ENCODE measurements around the gene MELTF. TPM values are rescaled to one million over a fixed set of nuclear protein-coding genes. Genes with fewer than 3 reads are reported as not detected.
A peak's percentile ranks its signal among the peaks of the same experiment; 100 is the strongest.
"Not testable (repeated sequence)": the region's sequence is repeated elsewhere in the genome, so short reads cannot be mapped to it uniquely, and the experiment has no call there.

MELTF gene
- 10 to 100 TPM; 15.7 to 31.2 TPM for total RNA-seq

GRCh38 chr3:197029511-197030167 lies at the start of gene MELTF:
Gene MELTF, minus strand, starts transcription at chr3:197029817. Its CDS starts 115 bp downstream, at chr3:197029702.
- intact Hi-C loops (cut with DNase I): no loop called here
- Histone ChIP-seq H3K4me1 (peaks cover 10% of the 10 kb centered on the region), H3K36me3 (no peaks in the 10 kb centered on the region), H3K9me3 (no peaks in the 10 kb centered on the region), H3K27me3 (no peaks in the 10 kb centered on the region), H3K27ac (no peak within 1 kb of the TSS), H3K4me3 (peak within 1 kb of the TSS; percentile 65), H3K9ac (ENCODE audit: low read depth in 2 of 2, low read length in 2 of 2) (peak within 1 kb of the TSS; percentile 26 to 70)
- peak; percentile 73 for DNase-seq
- TF ChIP-seq CTCF (IDR thresholded peaks at IDR 0.05): peak; percentile 84

GRCh38 chr3:197076415-197076814 lies 46.8 kb upstream of the MELTF start:
- H3K36me3 ChIP-seq: no peaks in the 10 kb centered on the region
- H3K9ac ChIP-seq (ENCODE audit: low read depth in 2 of 2, low read length in 2 of 2): no peak overlapping the region
- H3K9me3 ChIP-seq: no peaks in the 10 kb centered on the region
- no peak overlapping the region for H3K27ac ChIP-seq
- H3K4me1 ChIP-seq: no peaks in the 10 kb centered on the region
- TF ChIP-seq CTCF (IDR thresholded peaks at IDR 0.05): no peak
- no peaks in the 10 kb centered on the region for H3K27me3 ChIP-seq
- intact Hi-C loops (cut with DNase I): no loop called here
- no peak for DNase-seq
- no peak overlapping the region for H3K4me3 ChIP-seq

- Histone ChIP-seq H3K4me1 (no peaks in the 10 kb centered on the region), H3K27me3 (no peaks in the 10 kb centered on the region), H3K4me3 (no peak overlapping the region), H3K9ac (ENCODE audit: low read depth in 2 of 2, low read length in 2 of 2) (no peak overlapping the region), H3K36me3 (no peaks in the 10 kb centered on the region), H3K27ac (no peak overlapping the region), H3K9me3 (no peaks in the 10 kb centered on the region)
- DNase-seq: no peak
- no peak for TF ChIP-seq CTCF (IDR thresholded peaks at IDR 0.05)
- intact Hi-C loops (cut with DNase I): no loop called here
Measured at GRCh38 chr3:197068077-197068476, 38.5 kb upstream of the MELTF start.

- Histone ChIP-seq H3K4me1 (no peaks in the 10 kb centered on the region), H3K27ac (no peak overlapping the region), H3K36me3 (peaks cover 2% of the 10 kb centered on the region), H3K4me3 (no peak overlapping the region), H3K27me3 (no peaks in the 10 kb centered on the region), H3K9me3 (no peaks in the 10 kb centered on the region), H3K9ac (ENCODE audit: low read depth in 2 of 2, low read length in 2 of 2) (no peak overlapping the region)
- intact Hi-C loops (cut with DNase I): no loop called here
- DNase-seq: no peak
- no peak for TF ChIP-seq CTCF (IDR thresholded peaks at IDR 0.05)
Measured at GRCh38 chr3:197064771-197065170, 35.2 kb upstream of the MELTF start.

- no peak for DNase-seq
- no peak overlapping the region for H3K4me3 ChIP-seq
- intact Hi-C loops (cut with DNase I): no loop called here
- no peaks in the 10 kb centered on the region for H3K4me1 ChIP-seq
- TF ChIP-seq CTCF (IDR thresholded peaks at IDR 0.05): no peak
- H3K36me3 ChIP-seq: peaks cover 14% of the 10 kb centered on the region
- no peaks in the 10 kb centered on the region for H3K9me3 ChIP-seq
- no peak overlapping the region for H3K27ac ChIP-seq
- no peaks in the 10 kb centered on the region for H3K27me3 ChIP-seq
- no peak overlapping the region for H3K9ac ChIP-seq (ENCODE audit: low read depth in 2 of 2, low read length in 2 of 2)
Measured at GRCh38 chr3:197062446-197062845, 32.8 kb upstream of the MELTF start.

GRCh38 chr3:197051637-197052036 lies 22.0 kb upstream of the MELTF start:
- H3K4me1 ChIP-seq; intact Hi-C loops (cut with DNase I); DNase-seq; H3K36me3 ChIP-seq; H3K9ac ChIP-seq (ENCODE audit: low read depth in 2 of 2, low read length in 2 of 2); H3K9me3 ChIP-seq; H3K27me3 ChIP-seq; H3K27ac ChIP-seq; H3K4me3 ChIP-seq: not testable (repeated sequence)

All from colonic mucosa (tissue), 4 donors.